Mesenchymal stem cell (in vitro differentiated cells and primary cell): ENCODE data around the gene GRIN3B.

Experiments used
- DNase-seq: peaks from one replicate; pipeline ENCODE4 v3.0.0-alpha.2; 2013
- H2AFZ ChIP-seq: one replicate; pipeline ENCODE4 v1.6.1; 2013; ENCODE audit warnings: low read depth, mild to moderate bottlenecking, control low read depth, inconsistent platforms, low read length, moderate library complexity
- H2AK5ac ChIP-seq: 2 replicates; pipeline ENCODE4 v1.6.1; 2013; ENCODE audit warnings: low read length, moderate library complexity, mild to moderate bottlenecking, inconsistent platforms; ENCODE audit not compliant: severe bottlenecking
- H2BK120ac ChIP-seq: one replicate; pipeline ENCODE4 v1.6.1; 2013; ENCODE audit warnings: low read depth, mild to moderate bottlenecking, inconsistent platforms, low read length, moderate library complexity
- H2BK12ac ChIP-seq, 2 experiments: one replicate each; pipeline ENCODE4 v1.6.1; 2013; ENCODE audit warnings: inconsistent platforms in 2 of 2, low read length in 2 of 2, mild to moderate bottlenecking in 2 of 2, moderate library complexity in 2 of 2, control low read depth in 1 of 2
- H2BK15ac ChIP-seq: one replicate; pipeline ENCODE4 v1.6.1; 2013; ENCODE audit warnings: mild to moderate bottlenecking, low read depth, inconsistent platforms; ENCODE audit not compliant: poor library complexity, severe bottlenecking
- H2BK5ac ChIP-seq: 2 replicates; pipeline ENCODE4 v1.6.1; 2013; ENCODE audit warnings: low read depth, mild to moderate bottlenecking, low read length, control low read depth, inconsistent platforms; ENCODE audit not compliant: poor library complexity, severe bottlenecking
- H3K14ac ChIP-seq, 2 experiments: one replicate each; pipeline ENCODE4 v1.6.1; 2013; ENCODE audit warnings: inconsistent platforms in 2 of 2, low read length in 2 of 2, control low read depth in 1 of 2, mild to moderate bottlenecking in 1 of 2, moderate library complexity in 1 of 2
- H3K18ac ChIP-seq, 2 experiments: one replicate each; pipeline ENCODE4 v1.6.1; 2013; ENCODE audit warnings: inconsistent platforms in 2 of 2, low read length in 2 of 2, control low read depth in 1 of 2, low read depth in 1 of 2, mild to moderate bottlenecking in 1 of 2
- H3K23ac ChIP-seq, 2 experiments: one replicate each; pipeline ENCODE4 v1.6.1; 2013; ENCODE audit warnings: inconsistent platforms in 2 of 2, low read length in 2 of 2, mild to moderate bottlenecking in 2 of 2, moderate library complexity in 2 of 2, control low read depth in 1 of 2
- H3K27ac ChIP-seq: 2 replicates; pipeline ENCODE4 v1.5.1; 2013; ENCODE audit warnings: mild to moderate bottlenecking, moderate library complexity, low read length, control low read depth, inconsistent platforms; ENCODE audit not compliant: poor library complexity, severe bottlenecking
- H3K27me3 ChIP-seq, 2 experiments: 2 replicates each; pipeline versions ENCODE4 v1.6.1 to v1.7.0; 2013; ENCODE audit warnings: low read length in 2 of 2, mild to moderate bottlenecking in 2 of 2, moderate library complexity in 2 of 2, control low read depth in 1 of 2, inconsistent platforms in 1 of 2; ENCODE audit not compliant: control insufficient read depth in 1 of 2, insufficient read depth in 1 of 2
- H3K36me3 ChIP-seq, 2 experiments: 2 replicates each; pipeline versions ENCODE4 v1.6.1 to v1.7.0; 2013; ENCODE audit warnings: low read length in 2 of 2, control low read depth in 1 of 2, inconsistent platforms in 1 of 2, low read depth in 1 of 2, mild to moderate bottlenecking in 1 of 2; ENCODE audit not compliant: insufficient read depth in 2 of 2, control insufficient read depth in 1 of 2
- H3K4ac ChIP-seq, 2 experiments: one replicate each; pipeline ENCODE4 v1.6.1; 2013; ENCODE audit warnings: inconsistent platforms in 2 of 2, low read length in 2 of 2, mild to moderate bottlenecking in 2 of 2, moderate library complexity in 2 of 2, control low read depth in 1 of 2, low read depth in 1 of 2
- H3K4me1 ChIP-seq: 2 replicates; pipeline ENCODE4 v1.6.1; 2013; ENCODE audit warnings: low read depth, low read length, control low read depth; ENCODE audit not compliant: control insufficient read depth, insufficient read depth
- H3K4me2 ChIP-seq: 2 replicates; pipeline ENCODE4 v1.6.1; 2013; ENCODE audit warnings: low read length, mild to moderate bottlenecking, inconsistent platforms; ENCODE audit not compliant: poor library complexity, severe bottlenecking
- H3K4me3 ChIP-seq, 2 experiments: 2 replicates each; pipeline versions ENCODE4 v1.5.1 to v1.7.0; 2013; ENCODE audit warnings: low read length in 2 of 2, mild to moderate bottlenecking in 2 of 2, control low read depth in 1 of 2, low read depth in 1 of 2; ENCODE audit not compliant: insufficient read depth in 1 of 2
- H3K79me1 ChIP-seq: replicated peaks from 2 replicates; pipeline ENCODE4 v1.6.1; 2013; ENCODE audit warnings: mild to moderate bottlenecking, control low read depth, low read length, inconsistent platforms; ENCODE audit not compliant: poor library complexity, severe bottlenecking
- H3K9ac ChIP-seq: 2 replicates; pipeline ENCODE4 v1.7.0; 2013; ENCODE audit warnings: mild to moderate bottlenecking, low read length, moderate library complexity
- H3K9me3 ChIP-seq: 2 replicates; pipeline ENCODE4 v1.7.0; 2013; ENCODE audit warnings: mild to moderate bottlenecking, low read length; ENCODE audit not compliant: control insufficient read depth
- H4K8ac ChIP-seq: one replicate; pipeline ENCODE4 v1.6.1; 2013; ENCODE audit warnings: inconsistent platforms, mild to moderate bottlenecking, low read length, moderate library complexity
- H4K91ac ChIP-seq: one replicate; pipeline ENCODE4 v1.6.1; 2013; ENCODE audit warnings: mild to moderate bottlenecking, low read length, inconsistent platforms
- WGBS: methylation state at CpG from one replicate; pipeline ENCODE4 v1.1.7; 2013; ENCODE audit warnings: mixed read lengths; 5-methylcytosine and 5-hydroxymethylcytosine counted together

GRIN3B gene

DNA sequence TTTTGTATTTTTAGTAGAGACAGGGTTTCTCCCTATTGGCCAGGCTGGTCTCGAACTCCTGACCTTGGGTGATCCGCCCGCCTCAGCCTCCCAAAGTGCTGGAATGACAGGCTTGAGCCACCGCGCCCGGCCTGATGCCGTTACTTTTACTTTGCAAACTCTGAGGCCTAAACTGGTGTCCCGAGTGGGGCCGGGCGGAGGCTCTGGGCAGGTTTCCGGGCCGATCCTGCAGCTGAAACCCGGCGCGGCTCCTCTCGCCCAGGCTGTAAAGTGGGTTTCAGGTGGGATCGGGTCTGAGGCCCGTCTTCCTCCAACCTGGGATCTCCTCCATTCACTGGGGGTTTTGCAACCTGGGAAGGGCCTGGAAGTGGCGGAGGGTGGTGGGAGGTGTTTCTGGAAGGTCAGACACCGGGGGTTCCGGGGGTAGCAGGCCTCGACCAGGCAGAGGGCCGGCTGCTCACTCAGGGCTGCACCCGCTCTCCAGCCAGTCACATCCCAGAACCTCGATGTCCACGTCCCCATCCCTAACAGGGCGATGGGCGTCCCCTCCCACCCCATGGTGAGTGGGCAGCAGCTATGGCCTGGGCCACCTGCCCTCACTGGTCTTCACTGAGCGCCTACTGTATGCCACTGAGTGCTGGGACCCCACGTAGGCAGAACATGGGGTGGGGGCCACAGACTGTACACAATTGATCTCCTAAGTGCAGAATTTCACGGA is 37.4 kb upstream of the GRIN3B start:
- peak overlapping the region; percentile 21 for H3K27ac ChIP-seq
- H3K4ac ChIP-seq, result peak overlapping the region; percentile 86 to 95
- 86% methylated on average over 31 of the region's 31 CpGs for WGBS
- peaks cover 48% of the 10 kb centered on the region for H3K4me1 ChIP-seq
- H3K9me3 ChIP-seq, result no peaks in the 10 kb centered on the region
- H3K9ac ChIP-seq, result no peak overlapping the region
- H2AK5ac ChIP-seq, result peak overlapping the region; percentile 64
- H3K27me3 ChIP-seq, result no peaks in the 10 kb centered on the region
- peak overlapping the region; percentile 66 for H2BK120ac ChIP-seq
- no peak overlapping the region for H3K4me3 ChIP-seq
- H3K14ac ChIP-seq, result no peak overlapping the region
- no peak overlapping the region for H3K4me2 ChIP-seq
- no peak overlapping the region for H2AFZ ChIP-seq
- H2BK15ac ChIP-seq, result peak overlapping the region; percentile 98
- H3K36me3 ChIP-seq, result peaks cover 60 to 85% of the 10 kb centered on the region in 2 experiments
- peak overlapping the region; percentile 92 for H4K8ac ChIP-seq
- H2BK5ac ChIP-seq, result no peak overlapping the region
- H3K18ac ChIP-seq, result peak overlapping the region; percentile 14 to 95
- no peak overlapping the region for H3K23ac ChIP-seq
- H4K91ac ChIP-seq, result peak overlapping the region; percentile 83
- H2BK12ac ChIP-seq, result peak overlapping the region; percentile 19 to 87
- H3K79me1 ChIP-seq, result peaks cover 24% of the 10 kb centered on the region
- DNase-seq, result no peak

GRCh38 chr19:963486-963951 is 36.7 kb upstream of the GRIN3B start:
- peaks cover 64 to 90% of the 10 kb centered on the region in 2 experiments for H3K36me3 ChIP-seq
- no peak overlapping the region for H2AK5ac ChIP-seq
- peak overlapping the region; percentile 71 to 95 for H3K4ac ChIP-seq
- no peak overlapping the region for H2AFZ ChIP-seq
- peak overlapping the region; percentile 98 for H2BK15ac ChIP-seq
- peak overlapping the region; percentile 92 for H4K8ac ChIP-seq
- no peak for DNase-seq
- no peak overlapping the region for H3K4me3 ChIP-seq
- no peak overlapping the region for H3K9ac ChIP-seq
- H3K9me3 ChIP-seq, result no peaks in the 10 kb centered on the region
- no peak overlapping the region for H2BK5ac ChIP-seq
- H3K14ac ChIP-seq, result peak overlapping the region in 1 of 2 experiments; percentile 28
- H3K4me1 ChIP-seq, result peaks cover 51% of the 10 kb centered on the region
- H4K91ac ChIP-seq, result peak overlapping the region; percentile 83
- peaks cover 24% of the 10 kb centered on the region for H3K79me1 ChIP-seq
- peak overlapping the region; percentile 57 for H2BK120ac ChIP-seq
- peak overlapping the region; percentile 22 for H3K27ac ChIP-seq
- H3K4me2 ChIP-seq, result no peak overlapping the region
- WGBS, result 83% methylated on average over 11 of the region's 11 CpGs
- H3K23ac ChIP-seq, result no peak overlapping the region
- no peaks in the 10 kb centered on the region for H3K27me3 ChIP-seq
- H2BK12ac ChIP-seq, result peak overlapping the region in 1 of 2 experiments; percentile 45
- H3K18ac ChIP-seq, result peak overlapping the region; percentile 14 to 95

GRCh38 chr19:964116-964520 is 36.1 kb upstream of the GRIN3B start:
- H2BK120ac ChIP-seq, result no peak overlapping the region
- H3K79me1 ChIP-seq, result peaks cover 26% of the 10 kb centered on the region
- no peak overlapping the region for H2BK15ac ChIP-seq
- WGBS, result 97% methylated on average over 16 of the region's 16 CpGs
- peak overlapping the region; percentile 22 for H3K27ac ChIP-seq
- H2BK12ac ChIP-seq, result peak overlapping the region in 1 of 2 experiments; percentile 12
- peak overlapping the region; percentile 65 for H4K91ac ChIP-seq
- DNase-seq, result no peak
- peak overlapping the region in 1 of 2 experiments; percentile 37 for H3K4ac ChIP-seq
- H3K4me3 ChIP-seq, result no peak overlapping the region
- H4K8ac ChIP-seq, result peak overlapping the region; percentile 27
- peak overlapping the region in 1 of 2 experiments; percentile 49 for H3K18ac ChIP-seq
- no peak overlapping the region for H2AFZ ChIP-seq
- peaks cover 48% of the 10 kb centered on the region for H3K4me1 ChIP-seq
- H3K27me3 ChIP-seq, result no peaks in the 10 kb centered on the region
- H3K9ac ChIP-seq, result no peak overlapping the region
- no peaks in the 10 kb centered on the region for H3K9me3 ChIP-seq
- H3K36me3 ChIP-seq, result peaks cover 66 to 91% of the 10 kb centered on the region in 2 experiments
- no peak overlapping the region for H3K23ac ChIP-seq
- H3K14ac ChIP-seq, result peak overlapping the region in 1 of 2 experiments; percentile 63
- H2AK5ac ChIP-seq, result no peak overlapping the region
- H3K4me2 ChIP-seq, result no peak overlapping the region
- H2BK5ac ChIP-seq, result no peak overlapping the region
